SU-DHL-6 (cell line): ENCODE data around the gene OLR1.

Experiments used
- CTCF ChIP-seq: fragments of 200-600 bp; sonication (generic); IDR thresholded peaks from one replicate; pipeline ENCODE4 v1.5.1; 2017; ENCODE audit warnings: antibody characterized with exemption, mild to moderate bottlenecking, low read length, moderate library complexity; ENCODE audit not compliant: insufficient read depth, poor library complexity, severe bottlenecking
- EZH2phosphoT487 ChIP-seq: fragments of 200-600 bp; sonication (generic), shearing (Covaris generic); conservative IDR thresholded peaks from 2 replicates; pipeline ENCODE4 v1.6.1; 2018; ENCODE audit warnings: mild to moderate bottlenecking, antibody characterized with exemption, low read length, moderate library complexity, mixed read lengths

GRCh38 chr12:10190558-10191388 is 18.8 kb upstream of the OLR1 start:
- peak; percentile 34 for TF ChIP-seq CTCF
- TF ChIP-seq EZH2phosphoT487 = no peak
